ENCODE results near the gene PTP4A2. TPM values are rescaled to one million over a fixed set of nuclear protein-coding genes. Genes with fewer than 3 reads are reported as not detected.

The PTP4A2 gene
- total RNA-seq, 1 donor from 2014 or later: 157 TPM

DNA sequence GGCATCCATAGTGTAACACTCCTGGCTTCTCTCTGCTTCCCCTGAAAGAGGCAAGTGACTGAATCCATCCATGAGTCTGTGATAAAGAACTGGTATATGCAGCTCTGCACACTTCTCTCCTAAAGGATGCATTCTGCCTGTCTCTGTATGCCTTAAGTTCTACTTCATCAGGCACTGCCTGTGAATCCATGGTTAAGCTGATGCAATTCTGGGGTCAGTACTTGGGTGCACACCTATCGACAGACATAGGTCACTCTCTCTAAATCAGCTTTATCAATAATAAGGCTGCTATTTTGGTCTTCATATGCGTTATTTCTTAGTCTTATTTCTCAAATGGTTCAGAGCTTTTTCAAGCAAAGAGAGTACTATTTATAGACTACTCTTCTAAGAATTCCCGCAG is 32.7 kb upstream of the PTP4A2 start:
- no peak for DNase-seq (ENCODE audit: low spot score, unreplicated experiment)
- peaks cover 3% of the 10 kb centered on the region for H3K27me3 Mint-ChIP-seq

GRCh38 chr1:31961536-31961935 is 23.4 kb upstream of the PTP4A2 start:
- no peak for DNase-seq (ENCODE audit: low spot score, unreplicated experiment)
- Mint-ChIP-seq H3K4me1 (ENCODE audit: low read depth) (peaks cover 3% of the 10 kb centered on the region), H3K4me3 (ENCODE audit: low read depth) (no peak overlapping the region), H3K27ac (no peak overlapping the region), H3K9me3 (ENCODE audit: low read depth) (no peaks in the 10 kb centered on the region), H3K36me3 (ENCODE audit: insufficient read depth) (no peaks in the 10 kb centered on the region), H3K27me3 (peaks cover 3% of the 10 kb centered on the region)
- no peak for TF ChIP-seq CTCF (IDR thresholded peaks at IDR 0.05; ENCODE audit: unreplicated experiment)

More for the DNA sequence above, 32.7 kb upstream of the PTP4A2 start:
- H3K36me3 Mint-ChIP-seq (ENCODE audit: insufficient read depth): no peaks in the 10 kb centered on the region
- no peak overlapping the region for H3K27ac Mint-ChIP-seq
- H3K4me3 Mint-ChIP-seq (ENCODE audit: low read depth): no peak overlapping the region
- H3K4me1 Mint-ChIP-seq (ENCODE audit: low read depth): no peaks in the 10 kb centered on the region
- H3K9me3 Mint-ChIP-seq (ENCODE audit: low read depth): no peaks in the 10 kb centered on the region
- no peak for TF ChIP-seq CTCF (IDR thresholded peaks at IDR 0.05; ENCODE audit: unreplicated experiment)

DNA sequence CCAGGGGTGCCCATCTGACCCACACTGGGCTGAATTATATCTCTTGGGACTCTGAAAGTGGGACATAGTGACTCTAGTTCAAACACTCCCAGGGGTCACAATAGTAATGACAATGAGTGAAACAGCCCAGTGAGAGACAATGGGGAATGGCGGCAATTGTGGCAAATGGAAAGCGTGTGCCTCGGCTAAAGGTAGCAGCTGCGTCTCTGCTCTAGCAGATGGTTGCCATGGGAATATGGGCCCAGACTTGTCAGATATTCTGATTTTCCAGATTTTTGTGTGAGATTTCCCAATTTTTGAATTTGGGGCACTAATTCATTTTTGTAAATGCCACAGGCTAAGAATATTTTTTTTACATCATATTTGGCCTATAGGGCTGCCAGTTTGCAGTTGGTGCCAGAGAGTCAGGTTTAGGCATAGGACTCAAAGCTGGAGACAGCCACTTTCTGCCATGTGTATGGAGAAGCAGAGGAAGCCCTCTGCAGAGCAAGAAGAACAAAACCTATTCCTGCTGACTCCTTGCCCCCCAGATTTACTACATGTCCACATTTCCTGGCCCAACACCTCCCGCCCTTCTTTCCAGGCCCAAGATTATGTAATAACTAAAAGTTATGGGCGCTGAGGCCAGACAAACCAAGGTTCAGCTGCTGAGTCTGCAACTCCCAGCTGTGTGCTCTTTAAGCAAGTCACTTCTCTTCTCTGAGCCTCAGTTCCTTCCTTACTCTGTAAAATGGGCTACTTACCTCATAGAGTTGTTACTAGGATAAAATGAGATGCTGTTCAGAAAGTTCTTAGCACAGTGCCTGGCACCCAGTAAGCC is 21.6 kb upstream of the PTP4A2 start:
- Mint-ChIP-seq H3K36me3 (ENCODE audit: insufficient read depth) (no peaks in the 10 kb centered on the region), H3K4me3 (ENCODE audit: low read depth) (no peak overlapping the region), H3K27me3 (peaks cover 3% of the 10 kb centered on the region), H3K27ac (no peak overlapping the region), H3K9me3 (ENCODE audit: low read depth) (no peaks in the 10 kb centered on the region), H3K4me1 (ENCODE audit: low read depth) (peaks cover 16% of the 10 kb centered on the region)
- TF ChIP-seq CTCF (IDR thresholded peaks at IDR 0.05; ENCODE audit: unreplicated experiment): no peak
- no peak for DNase-seq (ENCODE audit: low spot score, unreplicated experiment)

DNA sequence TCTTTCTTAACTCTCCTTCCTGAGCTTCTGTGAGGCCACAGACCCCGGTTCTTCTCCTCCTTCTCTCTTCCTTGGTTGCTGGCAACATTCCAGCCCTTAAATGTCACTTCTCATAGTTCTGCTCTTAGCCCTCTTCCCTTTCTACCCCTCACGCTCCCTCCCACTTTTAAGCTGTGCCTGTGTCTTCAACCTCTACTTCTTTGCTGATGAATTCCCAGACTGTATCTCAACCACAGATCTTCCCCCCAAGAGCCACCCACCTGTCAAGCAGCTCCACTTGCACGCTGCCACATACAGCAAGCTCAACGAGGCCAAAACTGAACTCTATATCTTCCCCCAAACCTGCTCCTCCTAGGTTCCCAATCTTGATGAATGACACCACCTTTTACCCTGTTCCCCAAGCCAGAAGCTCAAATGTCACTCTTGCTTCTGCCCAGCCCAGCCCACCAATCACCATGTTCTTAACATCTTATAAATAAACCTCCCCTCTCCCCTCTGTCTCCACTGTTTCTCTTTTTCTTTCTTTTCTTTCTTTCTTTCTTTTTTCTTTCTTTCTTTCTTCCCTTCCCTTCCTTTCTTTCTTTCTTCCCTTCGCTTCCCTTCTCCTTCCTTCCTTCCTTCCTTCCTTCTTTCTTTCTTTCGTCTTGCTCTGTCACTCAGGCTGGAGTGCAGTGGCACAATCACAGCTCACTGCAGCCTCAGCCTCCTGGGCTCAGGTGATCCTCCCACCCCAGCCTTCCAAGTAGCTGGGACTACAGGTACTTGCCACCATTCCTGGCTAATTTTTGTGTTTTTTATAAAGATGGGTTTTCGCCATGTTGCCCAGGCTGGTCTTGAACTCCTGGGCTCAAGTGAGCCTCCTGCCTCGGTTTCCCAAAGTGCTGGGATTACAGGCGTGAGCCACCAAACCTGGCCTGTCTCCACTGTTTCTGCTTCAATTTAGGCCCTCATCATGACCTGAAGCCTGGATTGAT is 19.8 kb upstream of the PTP4A2 start:
- Mint-ChIP-seq H3K36me3 (ENCODE audit: insufficient read depth) (no peaks in the 10 kb centered on the region), H3K4me1 (ENCODE audit: low read depth) (peaks cover 19% of the 10 kb centered on the region), H3K27me3 (no peaks in the 10 kb centered on the region), H3K9me3 (ENCODE audit: low read depth) (no peaks in the 10 kb centered on the region), H3K4me3 (ENCODE audit: low read depth) (no peak overlapping the region), H3K27ac (peak overlapping the region; percentile 22)
- no peak for DNase-seq (ENCODE audit: low spot score, unreplicated experiment)
- TF ChIP-seq CTCF (IDR thresholded peaks at IDR 0.05; ENCODE audit: unreplicated experiment): no peak

All from progenitor cell of endocrine pancreas (in vitro differentiated cells).